Caco-2 (cell line): ENCODE data around the gene DDX52. TPM values are rescaled to one million over a fixed set of nuclear protein-coding genes. Genes with fewer than 3 reads are reported as not detected.

Source experiments
- BruUV-seq: library from RNA; stranded (reverse); fragments of 400-500 nt; replicated peaks from 2 replicates; lab custom pipeline; 2021; lab: Mats Ljungman, UMichigan
- CTCF ChIA-PET: fragments of 300-600 bp; sonication (Branson Sonifier 250); formaldehyde crosslinking; loops from one replicate; lab custom pipeline; 2022; ENCODE audit warnings: antibody characterized with exemption; lab: Charles Lee
- POLR2A ChIA-PET: fragments of 300-600 bp; sonication (Branson Sonifier 250); formaldehyde crosslinking; loops from one replicate; lab custom pipeline; 2022; ENCODE audit warnings: antibody characterized with exemption; lab: Charles Lee
- DNase-seq, 2 experiments: peaks; one replicate each; pipeline versions ENCODE4 v3.0.0 to v3.0.0-alpha.2; 2020 to 2022
- H3K27me3 ChIP-seq: replicated peaks from 2 replicates; pipeline ENCODE4 v1.6.0; 2011; ENCODE audit warnings: low read length; ENCODE audit not compliant: control insufficient read depth, insufficient read depth
- H3K36me3 ChIP-seq: 2 replicates; pipeline ENCODE4 v1.5.1; 2011; ENCODE audit warnings: low read length; ENCODE audit not compliant: control insufficient read depth, insufficient read depth
- H3K4me1 ChIP-seq: fragments of 250-450 bp; sonication (Bioruptor Pico); 2 replicates; pipeline ENCODE4 v1.5.1; 2020; ENCODE audit warnings: mild to moderate bottlenecking
- H3K4me3 ChIP-seq: 2 replicates; pipeline ENCODE4 v1.5.1; 2011; ENCODE audit warnings: low read depth, mild to moderate bottlenecking, control low read depth, low read length
- H3K9me3 ChIP-seq: fragments of 250-450 bp; sonication (Bioruptor Pico); 2 replicates; pipeline ENCODE4 v1.5.1; 2020; ENCODE audit warnings: mild to moderate bottlenecking, moderate library complexity
- H3K27ac Mint-ChIP-seq: one replicate; pipeline ENCODE4 v1.8.0; 2022; ENCODE audit warnings: mixed read lengths; ENCODE audit not compliant: unreplicated experiment
- H3K27me3 Mint-ChIP-seq: one replicate; pipeline ENCODE4 v1.8.0; 2022; ENCODE audit warnings: mixed read lengths; ENCODE audit not compliant: insufficient read depth, unreplicated experiment
- H3K36me3 Mint-ChIP-seq: one replicate; pipeline ENCODE4 v1.8.0; 2022; ENCODE audit warnings: mild to moderate bottlenecking, mixed read lengths; ENCODE audit not compliant: insufficient read depth, unreplicated experiment
- H3K4me1 Mint-ChIP-seq: one replicate; pipeline ENCODE4 v1.8.0; 2022; ENCODE audit warnings: low read depth, mixed read lengths; ENCODE audit not compliant: unreplicated experiment
- H3K4me3 Mint-ChIP-seq: one replicate; pipeline ENCODE4 v1.8.0; 2022; ENCODE audit warnings: mild to moderate bottlenecking, moderate library complexity, mixed read lengths; ENCODE audit not compliant: unreplicated experiment
- H3K9me3 Mint-ChIP-seq: one replicate; pipeline ENCODE4 v1.8.0; 2022; ENCODE audit warnings: mixed read lengths; ENCODE audit not compliant: unreplicated experiment
- CTCF ChIP-seq, 2 experiments: fragments of 200-600 bp in 1 of 2; IDR thresholded peaks; 1 replicate in 1 of 2; 2 replicates in 1 of 2; pipeline versions ENCODE4 v1.5.1 to v1.8.0; 2011 to 2022; ENCODE audit warnings: antibody characterized with exemption in 1 of 2, control low read depth in 1 of 2, inconsistent platforms in 1 of 2, low read depth in 1 of 2, low read length in 1 of 2, mild to moderate bottlenecking in 1 of 2, moderate library complexity in 1 of 2; ENCODE audit not compliant: insufficient read depth in 1 of 2, severe bottlenecking in 1 of 2, unreplicated experiment in 1 of 2
- intact Hi-C: fragments of 100-400 bp; cut with micrococcal nuclease; formaldehyde crosslinking; loops from one replicate; pipeline ENCODE4 v1.10.0; 2022; ENCODE audit not compliant: unreplicated experiment
- total RNA-seq: library from RNA; stranded (reverse); gene quantifications from 2 replicates; pipeline ENCODE4 v1.2.3, GENCODE V29; 2022

Gene DDX52
- total RNA-seq, 1 experiment from 2014 or later: 85.1 TPM

GRCh38 chr17:37576281-37576680, 67.0 kb downstream of the DDX52 start:
- H3K4me3 Mint-ChIP-seq: no peak overlapping the region
- no TSS peak for BruUV-seq
- TF ChIP-seq CTCF (IDR thresholded peaks at IDR 0.05; ENCODE audit: insufficient read depth in 1 of 2, low read depth in 1 of 2, low read length in 1 of 2, severe bottlenecking in 1 of 2, unreplicated experiment in 1 of 2): no peak
- Histone ChIP-seq H3K27me3 (no peaks in the 10 kb centered on the region), H3K36me3 (no peaks in the 10 kb centered on the region), H3K9me3 (no peaks in the 10 kb centered on the region), H3K4me1 (no peaks in the 10 kb centered on the region), H3K4me3 (no peak overlapping the region)
- H3K27me3 Mint-ChIP-seq: no peaks in the 10 kb centered on the region
- ChIA-PET CTCF (no interaction called here), POLR2A (no interaction called here)
- intact Hi-C loops: no loop called here
- no peak overlapping the region for H3K27ac Mint-ChIP-seq
- no peaks in the 10 kb centered on the region for H3K4me1 Mint-ChIP-seq
- H3K9me3 Mint-ChIP-seq: no peaks in the 10 kb centered on the region
- peaks cover 41% of the 10 kb centered on the region for H3K36me3 Mint-ChIP-seq
- no peak for DNase-seq

- no peak overlapping the region for H3K27ac Mint-ChIP-seq
- intact Hi-C loops: no loop called here
- DNase-seq: no peak
- ChIA-PET POLR2A (no interaction called here), CTCF (interaction anchor here (0.6 kb wide), 1 partner anchor 154 kb away, joined by 3 read pairs; no protein-coding TSS in a partner anchor)
- no peaks in the 10 kb centered on the region for H3K4me1 Mint-ChIP-seq
- no peaks in the 10 kb centered on the region for H3K9me3 Mint-ChIP-seq
- H3K27me3 ChIP-seq: no peaks in the 10 kb centered on the region
- no TSS peak for BruUV-seq
- H3K4me3 ChIP-seq: no peak overlapping the region
- no peaks in the 10 kb centered on the region for H3K4me1 ChIP-seq
- no peaks in the 10 kb centered on the region for H3K9me3 ChIP-seq
- H3K36me3 Mint-ChIP-seq: peaks cover 42% of the 10 kb centered on the region
- TF ChIP-seq CTCF (IDR thresholded peaks at IDR 0.05; ENCODE audit: insufficient read depth in 1 of 2, low read depth in 1 of 2, low read length in 1 of 2, severe bottlenecking in 1 of 2, unreplicated experiment in 1 of 2): no peak
- H3K27me3 Mint-ChIP-seq: no peaks in the 10 kb centered on the region
- H3K36me3 ChIP-seq: no peaks in the 10 kb centered on the region
- H3K4me3 Mint-ChIP-seq: no peak overlapping the region
These were observed 68.8 kb downstream of the DDX52 start for GRCh38 chr17:37574427-37574826.

- H3K9me3 ChIP-seq: no peaks in the 10 kb centered on the region
- BruUV-seq: no TSS peak
- H3K4me1 ChIP-seq: no peaks in the 10 kb centered on the region
- no peak for DNase-seq
- Mint-ChIP-seq H3K4me3 (no peak overlapping the region), H3K27me3 (no peaks in the 10 kb centered on the region), H3K36me3 (peaks cover 62% of the 10 kb centered on the region), H3K9me3 (no peaks in the 10 kb centered on the region), H3K27ac (no peak overlapping the region), H3K4me1 (no peaks in the 10 kb centered on the region)
- no peak overlapping the region for H3K4me3 ChIP-seq
- no peaks in the 10 kb centered on the region for H3K36me3 ChIP-seq
- intact Hi-C loops: no loop called here
- CTCF ChIA-PET: interaction anchor here (0.7 kb wide), 1 partner anchor 142 kb away, joined by 3 read pairs; no protein-coding TSS in a partner anchor
- no peak for TF ChIP-seq CTCF (IDR thresholded peaks at IDR 0.05; ENCODE audit: insufficient read depth in 1 of 2, low read depth in 1 of 2, low read length in 1 of 2, severe bottlenecking in 1 of 2, unreplicated experiment in 1 of 2)
- H3K27me3 ChIP-seq: no peaks in the 10 kb centered on the region
- POLR2A ChIA-PET: no interaction called here
These were observed 71.6 kb downstream of the DDX52 start for GRCh38 chr17:37571674-37572073.
